HepG2 (cell line): ENCODE data around the gene SFI1. TPM values are rescaled to one million over a fixed set of nuclear protein-coding genes. Genes with fewer than 3 reads are reported as not detected.

Source experiments
- ADNP ChIP-seq: sonication (generic); formaldehyde crosslinking; IDR thresholded peaks from 2 replicates; pipeline ENCODE4 v1.4.0; 2020; ENCODE audit warnings: missing genetic modification reagents
- ARID4A ChIP-seq: sonication (generic); formaldehyde crosslinking; IDR thresholded peaks from 2 replicates; pipeline ENCODE4 v1.5.0; 2020; ENCODE audit warnings: mild to moderate bottlenecking, missing genetic modification reagents, borderline replicate concordance
- CCDC6 ChIP-seq: sonication (generic); formaldehyde crosslinking; IDR thresholded peaks from 2 replicates; pipeline ENCODE4 v1.8.1; 2022; ENCODE audit warnings: mild to moderate bottlenecking, missing genetic modification reagents, moderate library complexity
- FOXA1 ChIP-seq, 2 experiments: fragments of 450-650 bp in 1 of 2; sonication (generic) in 1 of 2; formaldehyde crosslinking in 1 of 2; IDR thresholded peaks; 2 replicates each; pipeline versions ENCODE4 v1.4.0 to v1.6.1; 2016 to 2020; ENCODE audit warnings: missing genetic modification reagents in 1 of 2
- KIAA2018 ChIP-seq: sonication (generic); formaldehyde crosslinking; IDR thresholded peaks from 2 replicates; pipeline ENCODE4 v1.5.0; 2020; ENCODE audit warnings: mild to moderate bottlenecking, missing genetic modification reagents, borderline replicate concordance
- KLF15 ChIP-seq: sonication (generic); formaldehyde crosslinking; IDR thresholded peaks from 2 replicates; pipeline ENCODE4 v1.8.1; 2023; ENCODE audit warnings: borderline replicate concordance, mild to moderate bottlenecking, inconsistent platforms, missing genetic modification reagents, mixed read lengths
- MBD4 ChIP-seq: IDR thresholded peaks from 2 replicates; pipeline ENCODE4 v1.6.1; 2012; ENCODE audit warnings: low read length, inconsistent platforms, borderline replicate concordance
- POLR2G ChIP-seq: fragments of 200-400 bp; formaldehyde crosslinking; IDR thresholded peaks from 2 replicates; pipeline ENCODE4 v1.6.1; 2018; ENCODE audit warnings: mild to moderate bottlenecking, low read depth, low read length, moderate library complexity
- RAD21 ChIP-seq: fragments of 450-650 bp; formaldehyde crosslinking; IDR thresholded peaks from 2 replicates; pipeline ENCODE4 v1.5.0; 2020; ENCODE audit warnings: mild to moderate bottlenecking
- RXRB ChIP-seq: IDR thresholded peaks from 2 replicates; pipeline ENCODE4 v1.6.1; 2016; ENCODE audit warnings: borderline replicate concordance, missing genetic modification reagents, missing compliant biosample characterization
- SPEN ChIP-seq: sonication (generic); formaldehyde crosslinking; IDR thresholded peaks from 2 replicates; pipeline ENCODE4 v1.5.1; 2020; ENCODE audit warnings: low read depth, mild to moderate bottlenecking, missing genetic modification reagents
- YEATS2 ChIP-seq: sonication (generic); formaldehyde crosslinking; IDR thresholded peaks from 2 replicates; pipeline ENCODE4 v1.4.0; 2020; ENCODE audit warnings: missing genetic modification reagents, borderline replicate concordance
- ZNF512 ChIP-seq: sonication (generic); formaldehyde crosslinking; IDR thresholded peaks from 2 replicates; pipeline ENCODE4 v1.4.0; 2020; ENCODE audit warnings: mild to moderate bottlenecking, missing genetic modification reagents
- ZNF567 ChIP-seq: sonication (generic); formaldehyde crosslinking; IDR thresholded peaks from 2 replicates; pipeline ENCODE4 v1.8.1; 2023; ENCODE audit warnings: mild to moderate bottlenecking, missing genetic modification reagents, borderline replicate concordance
- ZNF569 ChIP-seq: sonication (generic); formaldehyde crosslinking; IDR thresholded peaks from 2 replicates; pipeline ENCODE4 v1.5.0; 2020; ENCODE audit warnings: mild to moderate bottlenecking, missing genetic modification reagents, moderate library complexity, borderline replicate concordance
- polyA plus RNA-seq, 8 experiments: library from polyadenylated mRNA; depleted of rRNA in 3 of 8; stranded (reverse) in 7 of 8; unstranded in 1 of 8; fragments of >200 nt; fragmentation: Illumina TruSeq in 4 of 8; extraction: Trizol in 4 of 8; gene quantifications; 2 replicates each; pipeline versions ENCODE4 v1.2.1 to v1.2.3, GENCODE V29; 2011 to 2016; ENCODE audit warnings: low read depth in 4 of 8, missing spikeins in 1 of 8, mixed read lengths in 1 of 8; ENCODE audit not compliant: insufficient read depth in 1 of 8
- total RNA-seq, 5 experiments: library from RNA; depleted of rRNA; stranded (reverse); fragments of >200 nt; fragmentation: Illumina TruSeq; extraction: Trizol; gene quantifications; 2 replicates each; pipeline ENCODE4 v1.2.3, GENCODE V29; 2016; ENCODE audit warnings: low read depth in 1 of 5

Gene SFI1
- total and polyA plus RNA-seq, 2 of the 13 experiments (the other 11 are each of a cell fraction or from before 2014, with no cell fraction given), result 20.5 to 40.1 TPM

- TF ChIP-seq ZNF512 (CRISPR knock-in tag), result no peak
- peak; percentile 52; the same call in 1 of the 2 replicates for TF ChIP-seq ARID4A (CRISPR knock-in tag)
- TF ChIP-seq FOXA1 (IDR thresholded peaks at IDR 0.05), result no peak
- TF ChIP-seq FOXA1 (CRISPR knock-in tag; IDR thresholded peaks at IDR 0.05), result peak; percentile 48; the same call in 1 of the 2 replicates
- TF ChIP-seq POLR2G, result no peak
- no peak for TF ChIP-seq ZNF569
- no peak for TF ChIP-seq ZNF567 (CRISPR knock-in tag)
- TF ChIP-seq KIAA2018 (CRISPR knock-in tag), result no peak
- no peak for TF ChIP-seq KLF15 (CRISPR knock-in tag)
- no peak for TF ChIP-seq MBD4
- TF ChIP-seq YEATS2, result peak; percentile 24; the same call in 1 of the 2 replicates
- peak; percentile 69 for TF ChIP-seq RXRB
- peak; percentile 45; the same call in 1 of the 2 replicates for TF ChIP-seq SPEN (CRISPR knock-in tag)
- no peak for TF ChIP-seq CCDC6 (CRISPR knock-in tag)
- no peak for TF ChIP-seq ADNP (CRISPR knock-in tag)
- peak; percentile 95 for TF ChIP-seq RAD21 (CRISPR knock-in tag)
Measured at GRCh38 chr22:31561238-31561887, 65.0 kb downstream of the SFI1 start (continued).
